ENCODE data around the gene GRAMD1C.
A peak's percentile ranks its signal among the peaks of the same experiment; 100 is the strongest.

The GRAMD1C gene

DNA sequence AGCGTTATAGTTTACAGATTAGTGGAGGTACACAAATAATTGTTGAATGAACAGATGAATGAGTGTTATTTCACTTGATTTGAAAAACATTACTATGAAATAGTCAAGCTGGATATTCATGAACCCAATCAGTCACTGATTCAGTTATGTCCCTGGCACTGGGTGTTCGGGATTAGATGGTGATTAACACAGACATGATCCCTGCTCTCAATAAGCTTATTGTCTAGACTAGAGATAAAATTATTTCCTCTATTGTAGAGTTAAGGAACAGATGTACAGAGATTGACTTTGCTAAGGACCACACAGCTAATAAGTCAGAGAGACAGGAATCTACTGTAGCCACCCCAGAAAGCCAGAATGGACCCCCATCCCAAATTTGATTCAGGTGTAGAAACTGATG is 963 bp downstream of the GRAMD1C start:
- Histone ChIP-seq H3K9me3 (ENCODE audit: low read length) (no peaks in the 10 kb centered on the region), H3K9ac (ENCODE audit: low read length) (peak overlapping the region; percentile 81), H3K27ac (ENCODE audit: low read depth, low read length, poor library complexity, severe bottlenecking) (peak overlapping the region; percentile 39)

GRCh38 chr3:113844622-113845222 is 6.1 kb downstream of the GRAMD1C start:
- Histone ChIP-seq H3K27me3 (ENCODE audit: insufficient read depth, low read length) (no peaks in the 10 kb centered on the region), H2AFZ (ENCODE audit: low read length) (no peak overlapping the region), H4K20me1 (ENCODE audit: insufficient read depth, low read length) (no peaks in the 10 kb centered on the region), H3K4me3 (ENCODE audit: low read depth, low read length, poor library complexity, severe bottlenecking) (no peak overlapping the region), H3K27ac (ENCODE audit: low read depth, low read length, poor library complexity, severe bottlenecking) (no peak overlapping the region), H3K4me1 (ENCODE audit: insufficient read depth, low read length, severe bottlenecking) (peaks cover 27% of the 10 kb centered on the region), H3K9ac (ENCODE audit: low read length) (no peak overlapping the region), H3F3A (ENCODE audit: insufficient read depth, low read length) (no peaks in the 10 kb centered on the region), H3K4me2 (ENCODE audit: low read length) (no peak overlapping the region), H3K36me3 (ENCODE audit: insufficient read depth, low read length) (peaks cover 8% of the 10 kb centered on the region; the same call in 1 of the 2 replicates), H3K79me2 (ENCODE audit: insufficient read depth, low read length) (no peaks in the 10 kb centered on the region; the same call in 1 of the 2 replicates), H3K9me2 (ENCODE audit: low read depth, low read length) (no peaks in the 10 kb centered on the region), H3K9me3 (ENCODE audit: low read length) (no peaks in the 10 kb centered on the region)
- TF ChIP-seq EZH2 (IDR thresholded peaks at IDR 0.05; ENCODE audit: borderline replicate concordance, low read length) (no peak), CTCF (IDR thresholded peaks at IDR 0.05; ENCODE audit: low read length) (peak; percentile 70)

More for the DNA sequence above, 963 bp downstream of the GRAMD1C start:
- Histone ChIP-seq H3K9me2 (ENCODE audit: low read depth, low read length) (no peaks in the 10 kb centered on the region), H4K20me1 (ENCODE audit: insufficient read depth, low read length) (no peaks in the 10 kb centered on the region), H3K36me3 (ENCODE audit: insufficient read depth, low read length) (no peaks in the 10 kb centered on the region), H3K4me1 (ENCODE audit: insufficient read depth, low read length, severe bottlenecking) (peaks cover 42% of the 10 kb centered on the region), H3K4me2 (ENCODE audit: low read length) (peak overlapping the region; percentile 76), H2AFZ (ENCODE audit: low read length) (peak overlapping the region; percentile 38; the same call in 1 of the 2 replicates), H3K79me2 (ENCODE audit: insufficient read depth, low read length) (no peaks in the 10 kb centered on the region; the same call in 1 of the 2 replicates), H3K27me3 (ENCODE audit: insufficient read depth, low read length) (no peaks in the 10 kb centered on the region), H3F3A (ENCODE audit: insufficient read depth, low read length) (no peaks in the 10 kb centered on the region), H3K4me3 (ENCODE audit: low read depth, low read length, poor library complexity, severe bottlenecking) (peak overlapping the region; percentile 80)
- no peak for TF ChIP-seq CTCF (IDR thresholded peaks at IDR 0.05; ENCODE audit: low read length)
- TF ChIP-seq EZH2 (IDR thresholded peaks at IDR 0.05; ENCODE audit: borderline replicate concordance, low read length), result no peak

DNA sequence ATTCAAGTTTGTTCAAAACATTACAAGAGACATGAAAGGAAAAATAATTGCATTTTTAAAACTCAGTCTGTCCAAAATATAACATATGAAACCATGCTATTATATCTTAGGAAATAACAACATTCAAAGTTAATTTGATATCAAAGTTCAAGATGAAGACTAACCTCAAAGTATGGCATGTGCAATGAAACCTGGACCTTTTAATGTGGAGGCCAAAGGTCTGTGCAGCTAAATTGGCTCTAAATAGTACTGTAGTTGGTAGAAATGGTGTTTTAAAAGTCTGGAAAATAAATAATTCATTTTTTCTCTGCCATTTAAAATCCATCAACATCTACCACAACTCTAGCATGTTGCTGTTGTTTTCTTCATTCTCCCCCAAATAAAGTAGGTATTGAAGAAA is 8.7 kb downstream of the GRAMD1C start:
- H3K79me2 ChIP-seq (ENCODE audit: insufficient read depth, low read length), result no peaks in the 10 kb centered on the region
- no peaks in the 10 kb centered on the region for H3F3A ChIP-seq (ENCODE audit: insufficient read depth, low read length)
- H3K9me3 ChIP-seq (ENCODE audit: low read length), result no peaks in the 10 kb centered on the region
- no peaks in the 10 kb centered on the region for H3K27me3 ChIP-seq (ENCODE audit: insufficient read depth, low read length)
- TF ChIP-seq EZH2 (IDR thresholded peaks at IDR 0.05; ENCODE audit: borderline replicate concordance, low read length) (no peak), CTCF (IDR thresholded peaks at IDR 0.05; ENCODE audit: low read length) (no peak)
- peaks cover 8% of the 10 kb centered on the region; the same call in 1 of the 2 replicates for H3K36me3 ChIP-seq (ENCODE audit: insufficient read depth, low read length)
- no peak overlapping the region for H3K9ac ChIP-seq (ENCODE audit: low read length)
- H3K9me2 ChIP-seq (ENCODE audit: low read depth, low read length), result no peaks in the 10 kb centered on the region
- no peak overlapping the region for H3K4me2 ChIP-seq (ENCODE audit: low read length)
- peaks cover 9% of the 10 kb centered on the region for H3K4me1 ChIP-seq (ENCODE audit: insufficient read depth, low read length, severe bottlenecking)
- H4K20me1 ChIP-seq (ENCODE audit: insufficient read depth, low read length), result no peaks in the 10 kb centered on the region
- no peak overlapping the region for H3K27ac ChIP-seq (ENCODE audit: low read depth, low read length, poor library complexity, severe bottlenecking)
- H2AFZ ChIP-seq (ENCODE audit: low read length), result no peak overlapping the region
- no peak overlapping the region for H3K4me3 ChIP-seq (ENCODE audit: low read depth, low read length, poor library complexity, severe bottlenecking)
